Hepatic stellate cell (primary cell): ENCODE data around the gene NDST4.

ENCODE experiments used
- DNase-seq: peaks from one replicate; pipeline ENCODE4 v3.0.0; 2011; ENCODE audit warnings: low spot score

NDST4 gene

DNA sequence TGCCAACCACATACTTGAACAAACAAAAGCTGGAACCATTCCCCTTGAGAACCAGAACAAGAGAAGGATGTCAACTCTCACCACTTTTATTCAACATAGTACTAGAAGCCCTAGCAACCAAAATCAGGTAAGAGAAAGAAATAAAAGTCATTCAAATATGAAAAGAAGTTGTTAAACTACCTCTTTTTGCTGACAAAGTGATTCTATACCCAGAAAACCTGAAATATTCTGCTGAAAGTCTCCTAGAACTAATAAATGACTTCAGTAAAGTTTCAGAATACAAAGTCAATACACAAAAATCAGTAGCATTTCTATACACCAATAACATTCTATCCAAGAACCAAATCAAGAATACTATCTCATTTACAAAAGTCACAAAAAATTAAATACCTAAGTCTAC lies 327.9 kb downstream of the NDST4 start:
- DNase-seq: no peak

GRCh38 chr4:114783215-114783595 lies 330.2 kb downstream of the NDST4 start:
- no peak for DNase-seq

DNA sequence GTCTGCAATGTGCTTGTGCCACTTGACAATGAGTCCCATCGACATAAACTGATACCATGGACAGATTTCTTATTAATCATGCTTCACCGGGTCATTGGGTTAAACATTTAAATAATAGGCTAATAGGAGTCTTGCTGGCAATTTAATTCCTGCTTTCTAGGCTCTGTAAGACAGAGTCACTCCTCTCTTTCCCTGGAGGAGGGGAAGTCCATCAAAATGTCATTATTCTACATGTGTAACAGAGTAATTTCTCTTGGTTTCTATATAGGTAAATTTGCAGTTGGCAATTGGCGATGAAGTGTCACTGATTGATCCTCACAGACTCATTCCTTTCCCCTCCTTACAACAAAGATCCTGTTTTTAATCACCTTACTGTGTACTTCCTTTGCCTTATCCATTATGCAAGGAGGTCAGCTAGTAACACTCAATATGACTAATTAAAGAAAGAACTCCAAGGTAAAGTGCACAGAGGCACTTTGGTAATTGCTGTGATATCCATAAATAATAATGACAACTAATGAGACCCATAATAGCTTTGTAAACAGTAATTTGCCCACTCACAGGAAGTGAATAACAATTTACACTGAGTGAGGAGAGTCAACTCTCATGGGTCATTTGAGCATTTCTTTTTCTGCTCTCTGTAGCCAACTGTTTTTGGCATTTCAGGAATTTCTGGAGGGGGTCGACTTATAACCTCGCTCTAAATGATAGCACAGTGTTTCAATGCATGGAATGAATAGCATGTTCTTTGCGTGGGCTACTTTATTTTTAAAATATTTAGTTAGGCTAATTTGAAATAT lies 330.8 kb downstream of the NDST4 start:
- DNase-seq: no peak

GRCh38 chr4:114780205-114780604 lies 333.2 kb downstream of the NDST4 start:
- DNase-seq: no peak
